Keratinocyte (primary cell): ENCODE measurements around the gene DDA1. TPM values are rescaled to one million over a fixed set of nuclear protein-coding genes. Genes with fewer than 3 reads are reported as not detected.
A peak's percentile ranks its signal among the peaks of the same experiment; 100 is the strongest.

Experiments used
- DNase-seq: peaks from one replicate; pipeline ENCODE4 v3.0.0-alpha.2; 2011; ENCODE audit warnings: low read depth, missing footprints, low spot score
- FAIRE-seq: peaks from 2 replicates; lab custom pipeline; 2011; peaks lifted over from hg19 to GRCh38; lab: Jason Lieb, UNC
- H2AFZ ChIP-seq: 2 replicates; pipeline ENCODE4 v1.6.0; 2012; ENCODE audit warnings: low read length, control low read depth, inconsistent platforms; ENCODE audit not compliant: control insufficient read depth
- H3K27ac ChIP-seq: 2 replicates; pipeline ENCODE4 v1.5.1; 2011; ENCODE audit warnings: low read length; ENCODE audit not compliant: control insufficient read depth, insufficient read depth
- H3K27me3 ChIP-seq: 3 replicates; pipeline ENCODE4 v1.6.0; 2011; ENCODE audit warnings: low read length; ENCODE audit not compliant: control insufficient read depth, insufficient read depth; ENCODE audit errors: extremely low read depth
- H3K36me3 ChIP-seq, 2 experiments: 2 replicates in 1 of 2; 3 replicates in 1 of 2; pipeline ENCODE4 v1.5.1; 2011; ENCODE audit warnings: low read length in 2 of 2, mild to moderate bottlenecking in 1 of 2; ENCODE audit not compliant: control insufficient read depth in 2 of 2, insufficient read depth in 2 of 2; ENCODE audit errors: extremely low read depth in 1 of 2
- H3K4me1 ChIP-seq: 3 replicates; pipeline ENCODE4 v1.5.1; 2011; ENCODE audit warnings: low read length; ENCODE audit not compliant: control insufficient read depth, insufficient read depth; ENCODE audit errors: extremely low read depth
- H3K4me2 ChIP-seq: 3 replicates; pipeline ENCODE4 v1.6.0; 2011; ENCODE audit warnings: low read depth, low read length; ENCODE audit not compliant: control insufficient read depth, insufficient read depth; ENCODE audit errors: extremely low read depth
- H3K4me3 ChIP-seq, 3 experiments: fragments of 200-600 bp in 1 of 3; sonication (generic) in 1 of 3; 2 replicates in 2 of 3; 3 replicates in 1 of 3; pipeline ENCODE4 v1.5.1; 2011 to 2016; ENCODE audit warnings: low read length in 3 of 3, mild to moderate bottlenecking in 3 of 3, control low read depth in 2 of 3, inconsistent platforms in 1 of 3, low read depth in 1 of 3, mixed read lengths in 1 of 3, mixed run types in 1 of 3, moderate library complexity in 1 of 3; ENCODE audit not compliant: control insufficient read depth in 2 of 3, insufficient read depth in 2 of 3; ENCODE audit errors: extremely low read depth in 1 of 3
- H3K79me2 ChIP-seq: 2 replicates; pipeline ENCODE4 v1.6.0; 2012; ENCODE audit warnings: low read length; ENCODE audit not compliant: control insufficient read depth, insufficient read depth
- H3K9ac ChIP-seq: 3 replicates; pipeline ENCODE4 v1.6.0; 2011; ENCODE audit warnings: low read length; ENCODE audit not compliant: control insufficient read depth, insufficient read depth; ENCODE audit errors: extremely low read depth
- H3K9me1 ChIP-seq: 3 replicates; pipeline ENCODE4 v1.6.0; 2011; ENCODE audit warnings: low read length; ENCODE audit not compliant: control insufficient read depth, insufficient read depth; ENCODE audit errors: extremely low read depth
- H3K9me3 ChIP-seq: 2 replicates; pipeline ENCODE4 v1.5.1; 2012; ENCODE audit warnings: low read depth, low read length; ENCODE audit not compliant: control insufficient read depth
- H4K20me1 ChIP-seq: 3 replicates; pipeline ENCODE4 v1.6.0; 2011; ENCODE audit warnings: low read length; ENCODE audit not compliant: control insufficient read depth, insufficient read depth; ENCODE audit errors: extremely low read depth
- CTCF ChIP-seq, 3 experiments: IDR thresholded peaks in 1 of 3; conservative IDR thresholded peaks in 1 of 3; optimal IDR thresholded peaks in 1 of 3; 2 replicates in 2 of 3; 3 replicates in 1 of 3; pipeline versions ENCODE3 to v1.5.1; 2011; ENCODE audit warnings: low read length in 3 of 3, mild to moderate bottlenecking in 3 of 3, moderate library complexity in 2 of 3, control low read depth in 1 of 3, inconsistent platforms in 1 of 3; ENCODE audit not compliant: insufficient read depth in 2 of 3; ENCODE audit errors: extremely low read depth in 1 of 3
- EZH2 ChIP-seq: IDR thresholded peaks from one replicate; pipeline ENCODE4 v1.6.1; 2012; ENCODE audit warnings: inconsistent platforms, mild to moderate bottlenecking, low read length, moderate library complexity
- dilution Hi-C: fragments of 300-500 bp; cut with MboI; formaldehyde crosslinking; loops from one replicate; pipeline ENCODE4 v1.7.0; 2020; ENCODE audit warnings: low sequenced_read_pairs; ENCODE audit not compliant: extremely low pct_ligation_motif_present
- polyA plus RNA-seq, 5 experiments: library from polyadenylated mRNA; depleted of rRNA in 3 of 5; stranded (reverse) in 3 of 5; stranded (forward) in 1 of 5; unstranded in 1 of 5; fragments of >200 nt; gene quantifications; 1 replicate in 1 of 5; 2 replicates in 3 of 5; 3 replicates in 1 of 5; pipeline versions ENCODE4 v1.2.1 to v1.2.3, GENCODE V29; 2011 to 2012; ENCODE audit warnings: missing spikeins in 2 of 5, low read depth in 1 of 5, low replicate concordance in 1 of 5

Gene DDA1
- polyA plus RNA-seq, 1 donor (not counting 4 experiments of a cell fraction or from before 2014, with no cell fraction given), result 59.4 TPM

- no peaks in the 10 kb centered on the region for H3K27me3 ChIP-seq
- no peak overlapping the region for H3K4me2 ChIP-seq
- H3K9ac ChIP-seq, result no peak overlapping the region
- H3K9me3 ChIP-seq, result no peaks in the 10 kb centered on the region
- TF ChIP-seq CTCF (optimal IDR thresholded peaks at IDR 0.05 in 1 of 3, IDR thresholded peaks at IDR 0.05 in 1 of 3, conservative IDR thresholded peaks at IDR 0.05 in 1 of 3; ENCODE audit: extremely low read depth in 1 of 3, insufficient read depth in 2 of 3, low read length in 3 of 3) (peak in 1 of 3 experiments; percentile 56), EZH2 (no peak)
- H3K4me3 ChIP-seq, result no peak overlapping the region
- H3K36me3 ChIP-seq, result peaks cover 0 to 12% of the 10 kb centered on the region in 2 experiments
- H3K9me1 ChIP-seq, result no peaks in the 10 kb centered on the region
- no peak overlapping the region for H3K27ac ChIP-seq
- peaks cover 11% of the 10 kb centered on the region for H3K4me1 ChIP-seq
- no peak overlapping the region for H2AFZ ChIP-seq
- peaks cover 3% of the 10 kb centered on the region for H4K20me1 ChIP-seq
- DNase-seq, result no peak
- FAIRE-seq, result no peak
- H3K79me2 ChIP-seq, result peaks cover 9% of the 10 kb centered on the region
- dilution Hi-C loops, result no loop called here
These were observed 13.1 kb upstream of the DDA1 start for GRCh38 chr19:17296273-17296672.

GRCh38 chr19:17296976-17297375, 12.4 kb upstream of the DDA1 start:
- H3K27ac ChIP-seq, result no peak overlapping the region
- no peaks in the 10 kb centered on the region for H3K9me1 ChIP-seq
- DNase-seq, result no peak
- H3K4me3 ChIP-seq, result no peak overlapping the region
- H3K9ac ChIP-seq, result no peak overlapping the region
- peak; percentile 52 for FAIRE-seq
- peak overlapping the region; percentile 10 for H3K4me2 ChIP-seq
- no peaks in the 10 kb centered on the region for H3K9me3 ChIP-seq
- dilution Hi-C loops, result no loop called here
- TF ChIP-seq EZH2 (no peak), CTCF (optimal IDR thresholded peaks at IDR 0.05 in 1 of 3, IDR thresholded peaks at IDR 0.05 in 1 of 3, conservative IDR thresholded peaks at IDR 0.05 in 1 of 3; ENCODE audit: extremely low read depth in 1 of 3, insufficient read depth in 2 of 3, low read length in 3 of 3) (no peak)
- H3K79me2 ChIP-seq, result peaks cover 11% of the 10 kb centered on the region
- no peaks in the 10 kb centered on the region for H3K27me3 ChIP-seq
- no peak overlapping the region for H2AFZ ChIP-seq
- peaks cover 11% of the 10 kb centered on the region for H3K4me1 ChIP-seq
- H3K36me3 ChIP-seq, result peaks cover 0 to 10% of the 10 kb centered on the region in 2 experiments
- H4K20me1 ChIP-seq, result peaks cover 3% of the 10 kb centered on the region
